Measurements from ENCODE around the gene EGR2.

EGR2 gene

DNA sequence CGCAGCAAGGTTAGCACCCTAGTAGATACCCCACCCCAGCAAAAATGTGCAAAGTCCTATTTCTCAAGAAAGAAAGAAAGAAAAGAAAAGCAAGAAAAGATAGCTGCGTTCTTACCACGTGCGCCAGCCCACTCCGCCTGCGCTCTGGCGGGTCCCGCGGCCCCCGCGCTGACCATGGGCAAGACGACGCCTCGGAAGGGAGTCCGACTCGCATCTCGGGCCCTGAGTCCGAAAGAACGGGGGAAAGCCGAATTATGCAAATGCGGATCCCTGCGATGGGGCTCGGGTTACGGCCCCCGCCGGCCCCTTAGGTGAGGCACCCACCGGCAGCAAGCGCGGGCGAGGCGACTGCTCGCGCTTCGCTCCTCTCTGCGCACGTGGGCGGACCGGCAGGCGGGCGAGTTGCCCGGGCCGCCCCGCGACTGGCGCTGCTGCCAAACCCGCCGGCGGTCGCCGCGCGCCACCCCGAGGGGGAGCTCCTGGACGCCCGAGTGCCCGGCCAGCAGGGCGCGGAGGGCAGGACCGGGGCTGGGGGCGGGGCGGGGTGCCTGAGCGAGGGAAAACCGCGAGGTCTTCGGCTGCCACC lies 2.4 kb upstream of the EGR2 start:
- DNase-seq, result peak in 19 of 56 donors; percentile 10 to 60 (median 26)

- peak in 33 of 56 donors; percentile 8 to 72 (median 34) for DNase-seq
These were observed 1.7 kb upstream of the EGR2 start for GRCh38 chr10:62817766-62818425.

- peak in 18 of 56 donors; percentile 20 to 61 (median 38) for DNase-seq
These were observed 1.1 kb upstream of the EGR2 start for GRCh38 chr10:62817121-62817765.

- no peak for DNase-seq
These were observed 163 bp downstream of the EGR2 start for GRCh38 chr10:62816076-62816330.

DNA sequence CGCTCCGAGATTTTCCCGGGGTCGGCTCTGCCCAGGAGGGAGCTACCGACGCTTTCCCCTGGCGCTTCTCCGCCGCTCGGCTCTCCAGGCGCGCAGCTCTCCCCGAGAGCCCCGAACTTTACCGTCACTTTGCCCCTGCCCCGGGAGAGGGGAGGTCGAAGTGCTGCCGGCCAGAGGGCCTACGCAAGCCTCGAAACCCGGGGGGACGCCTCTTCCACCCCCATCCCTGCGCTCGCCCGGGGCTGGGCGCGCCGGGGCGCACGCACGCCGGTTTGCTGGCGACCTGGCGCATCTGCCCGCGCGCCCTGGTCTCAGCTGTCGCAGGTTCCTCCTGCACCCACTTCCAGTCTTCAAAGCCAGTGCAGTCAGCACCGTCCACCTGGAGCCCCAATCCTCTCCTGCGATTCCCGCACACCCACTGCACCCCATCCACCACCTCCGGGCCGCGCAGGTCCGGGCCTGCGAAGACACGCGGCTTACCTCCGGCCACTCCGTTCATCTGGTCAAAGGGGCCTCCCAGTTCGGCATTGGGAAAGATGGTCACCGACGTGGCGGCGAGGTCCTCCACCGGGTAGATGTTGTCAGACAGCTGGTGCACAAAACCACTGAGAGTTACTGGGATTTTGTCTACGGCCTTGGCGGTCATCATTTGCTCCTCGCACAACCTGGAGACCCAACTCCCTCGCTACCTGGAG lies 638 bp downstream of the EGR2 start:
- DNase-seq, result no peak

GRCh38 chr10:62814756-62815380 lies 1.3 kb downstream of the EGR2 start:
- peak in 1 of 56 donors; percentile 11 for DNase-seq

GRCh38 chr10:62813981-62814380 lies 2.2 kb downstream of the EGR2 start:
- no peak for DNase-seq

DNA sequence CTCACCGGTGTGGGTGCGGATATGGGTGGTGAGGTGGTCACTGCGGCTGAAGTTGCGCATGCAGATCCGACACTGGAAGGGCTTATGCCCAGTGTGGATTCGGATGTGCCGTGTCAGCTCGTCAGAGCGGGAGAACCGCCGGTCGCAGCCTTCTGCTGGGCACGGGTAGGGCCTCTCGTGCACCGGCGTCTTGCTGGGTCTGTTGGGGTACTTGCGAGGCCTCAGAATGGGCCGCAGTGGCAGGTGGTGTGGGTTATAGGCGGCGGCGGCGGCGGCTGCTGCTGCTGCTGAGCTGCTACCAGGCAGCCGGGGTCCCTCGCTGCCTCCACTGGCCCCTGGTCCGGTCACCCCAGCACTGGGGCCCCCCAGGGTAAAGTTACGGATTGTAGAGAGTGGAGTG lies 2.7 kb downstream of the EGR2 start:
- no peak for DNase-seq

DNA sequence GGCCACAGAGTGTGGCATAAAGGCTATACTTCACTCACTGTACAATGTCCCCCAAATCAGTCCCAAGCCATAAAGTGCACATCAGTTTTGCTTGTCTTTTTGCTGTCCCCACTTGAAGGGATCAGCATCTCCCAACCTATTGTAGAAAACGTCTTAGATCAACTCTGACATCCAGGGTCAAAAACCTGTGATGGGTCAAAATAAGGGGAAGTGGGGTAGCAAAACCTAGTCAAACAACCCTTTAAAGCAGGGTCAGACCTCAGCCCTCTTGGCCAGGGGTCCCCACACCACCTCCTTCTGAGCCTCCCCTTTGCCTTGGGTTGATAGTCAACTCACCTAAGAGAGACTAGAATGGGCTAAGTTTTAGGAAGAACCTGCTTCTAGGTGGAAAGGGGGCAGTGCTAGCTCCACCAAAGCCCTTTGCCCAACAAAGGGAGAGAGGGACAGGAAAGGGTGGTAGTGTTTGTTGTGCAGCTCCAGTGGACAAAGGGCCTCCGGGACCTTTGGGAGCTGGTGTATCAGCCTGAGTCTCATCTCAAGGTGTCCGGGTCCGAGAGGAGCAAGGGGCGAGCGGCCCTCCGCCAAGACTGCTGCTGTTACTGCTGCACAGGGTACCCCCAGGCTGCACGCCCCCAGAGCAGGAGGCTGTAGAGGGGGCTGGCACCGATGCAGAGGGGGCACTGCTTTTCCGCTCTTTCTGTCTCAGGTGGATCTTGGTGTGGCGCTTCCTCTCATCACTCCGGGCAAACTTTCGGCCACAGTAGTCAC lies 3.3 kb downstream of the EGR2 start:
- DNase-seq, result no peak

- DNase-seq, result no peak
These were observed 4.8 kb downstream of the EGR2 start for GRCh38 chr10:62811159-62811875.

DNA sequence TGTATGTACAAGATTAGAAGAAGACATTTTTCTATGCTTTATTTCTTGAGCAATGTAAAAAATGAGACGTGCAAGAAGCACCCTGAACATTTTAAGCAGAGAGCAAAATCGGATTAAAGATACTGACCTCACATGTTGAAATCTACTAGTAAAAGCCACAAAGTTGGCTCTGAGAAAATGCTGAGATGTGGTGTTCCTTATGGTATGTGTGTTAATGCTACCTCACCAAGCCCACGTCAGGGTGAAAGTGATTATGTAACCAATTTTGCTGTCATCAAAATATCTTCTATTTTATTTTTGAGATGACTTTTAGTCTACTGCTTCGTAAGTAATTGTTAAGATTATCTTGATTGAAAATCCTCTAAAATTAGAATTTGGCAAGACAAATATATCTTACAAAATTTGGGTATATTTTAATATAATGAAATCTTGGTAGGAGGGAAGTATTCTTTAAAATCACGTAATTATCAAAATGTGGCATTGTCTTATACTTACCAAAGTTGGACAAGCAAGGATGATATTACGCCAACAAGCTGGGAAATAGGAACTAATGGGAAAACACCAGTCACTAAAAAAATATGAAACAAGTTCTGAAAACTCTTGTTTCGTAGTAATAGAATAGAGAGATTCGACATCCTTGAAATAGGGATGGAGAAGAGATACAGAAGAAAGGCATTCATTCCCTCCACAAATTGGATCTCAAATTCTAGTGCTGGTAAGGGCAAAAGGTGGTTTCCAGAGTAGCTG lies 5.8 kb downstream of the EGR2 start:
- DNase-seq, result no peak

- no peak for DNase-seq
These were observed 9.9 kb downstream of the EGR2 start for GRCh38 chr10:62806251-62806650.

DNA sequence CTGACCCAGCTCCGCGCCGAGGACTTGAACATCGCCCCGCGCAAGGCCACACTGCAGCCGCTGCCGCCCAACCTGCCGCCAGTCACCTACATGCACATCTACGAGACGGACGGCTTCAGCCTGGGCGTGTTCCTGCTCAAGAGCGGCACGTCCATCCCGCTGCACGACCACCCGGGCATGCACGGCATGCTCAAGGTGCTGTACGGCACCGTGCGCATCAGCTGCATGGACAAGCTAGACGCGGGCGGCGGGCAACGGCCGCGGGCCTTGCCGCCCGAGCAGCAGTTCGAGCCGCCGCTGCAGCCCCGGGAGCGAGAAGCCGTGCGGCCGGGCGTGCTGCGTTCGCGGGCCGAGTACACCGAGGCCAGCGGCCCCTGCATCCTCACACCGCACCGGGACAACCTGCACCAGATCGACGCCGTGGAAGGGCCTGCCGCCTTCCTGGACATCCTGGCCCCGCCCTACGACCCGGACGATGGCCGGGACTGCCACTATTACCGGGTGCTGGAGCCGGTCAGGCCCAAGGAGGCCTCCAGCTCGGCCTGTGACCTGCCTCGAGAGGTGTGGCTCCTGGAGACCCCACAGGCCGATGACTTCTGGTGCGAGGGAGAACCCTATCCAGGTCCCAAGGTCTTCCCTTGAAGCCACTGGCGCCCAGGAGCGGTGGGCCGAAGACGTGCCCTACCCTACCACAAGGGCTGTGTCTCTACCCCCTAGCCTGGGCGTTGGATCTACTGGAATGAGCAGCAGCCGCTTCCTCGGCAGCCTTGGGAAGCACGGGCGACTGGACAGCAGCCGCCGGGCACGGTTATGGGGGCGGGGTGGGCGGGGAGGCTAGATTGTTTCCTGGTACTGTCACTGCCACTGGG lies 10.7 kb downstream of the EGR2 start:
- DNase-seq, result peak in 20 of 56 donors; percentile 38 to 77 (median 55)

DNA sequence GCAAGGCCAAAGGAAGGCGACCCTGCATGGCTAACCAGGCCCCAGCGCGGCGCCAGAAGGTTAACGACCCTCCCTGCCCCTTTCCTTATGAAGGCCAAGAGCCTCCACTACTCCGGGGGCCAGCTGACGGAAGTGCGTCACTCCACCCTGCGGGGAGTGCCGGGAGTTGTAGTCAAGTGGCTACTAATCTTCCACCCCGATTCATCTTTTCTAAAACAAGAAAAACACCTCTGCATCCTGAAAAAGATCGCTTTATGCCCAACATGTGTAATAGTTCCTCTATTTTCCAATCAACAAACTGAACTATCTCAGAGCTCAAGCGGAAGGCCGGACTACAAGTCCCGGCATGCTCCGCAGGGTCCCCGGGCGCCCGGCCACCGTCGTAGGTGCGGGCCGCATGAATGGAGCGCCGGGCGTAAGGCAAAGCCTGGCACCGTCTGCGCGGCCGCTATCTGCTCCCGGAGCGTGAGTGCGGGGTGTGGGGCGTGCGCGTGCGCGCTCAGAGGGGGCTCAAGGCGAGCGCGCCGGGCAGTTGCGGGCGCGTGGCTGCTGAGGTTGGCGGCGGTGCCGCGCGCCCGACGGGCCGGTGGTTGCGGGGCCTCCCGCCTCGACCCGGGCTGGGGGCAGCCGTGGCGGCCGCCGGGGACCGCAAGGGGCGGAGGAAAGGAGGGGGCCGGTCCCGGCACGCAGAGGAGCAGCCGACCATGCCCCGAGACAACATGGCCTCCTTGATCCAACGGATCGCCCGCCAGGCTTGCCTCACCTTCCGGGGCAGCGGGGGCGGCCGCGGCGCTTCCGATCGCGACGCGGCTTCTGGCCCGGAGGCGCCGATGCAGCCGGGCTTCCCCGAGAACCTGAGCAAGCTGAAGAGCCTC lies 11.6 kb downstream of the EGR2 start, which contains the start of gene ADO:
Gene ADO, plus strand, starts transcription at position 365 of the 875 bp plus-strand sequence. Its CDS starts 340 bp downstream, at position 705.
- peak in 55 of 56 donors; percentile 59 to 94 (median 87) for DNase-seq

DNA sequence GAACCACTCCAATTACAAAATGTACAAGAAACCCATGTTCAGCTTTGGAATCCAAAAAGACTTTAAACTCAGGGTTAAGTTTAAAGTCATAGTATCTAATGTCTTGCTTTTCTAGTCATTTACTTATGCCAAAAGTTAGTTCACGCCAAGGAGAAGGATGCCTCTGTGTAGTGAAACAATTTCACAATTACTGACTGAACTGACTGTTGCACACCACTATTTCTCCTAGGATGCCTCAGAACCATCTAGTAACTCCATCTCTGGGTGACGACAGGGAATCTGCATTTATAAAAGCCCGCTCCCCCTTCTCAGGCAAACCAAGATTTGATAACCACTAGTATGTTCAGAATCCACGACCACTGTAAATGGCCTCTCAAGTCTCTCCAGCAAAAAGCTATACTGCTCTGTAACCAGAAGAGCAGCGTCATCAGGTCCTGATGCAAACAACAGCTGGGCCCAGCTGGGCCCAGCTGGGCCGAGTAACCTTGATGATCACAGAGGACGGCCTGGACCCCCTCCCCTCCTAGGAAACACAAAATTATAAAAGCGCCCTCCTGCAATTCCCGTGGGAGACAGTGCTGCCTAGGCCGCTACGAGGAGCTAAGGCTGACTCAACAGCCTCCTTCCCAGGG lies 12.3 kb downstream of the EGR2 start:
- no peak for DNase-seq

GRCh38 chr10:62801871-62802270 lies 14.3 kb downstream of the EGR2 start:
- DNase-seq, result no peak

DNA sequence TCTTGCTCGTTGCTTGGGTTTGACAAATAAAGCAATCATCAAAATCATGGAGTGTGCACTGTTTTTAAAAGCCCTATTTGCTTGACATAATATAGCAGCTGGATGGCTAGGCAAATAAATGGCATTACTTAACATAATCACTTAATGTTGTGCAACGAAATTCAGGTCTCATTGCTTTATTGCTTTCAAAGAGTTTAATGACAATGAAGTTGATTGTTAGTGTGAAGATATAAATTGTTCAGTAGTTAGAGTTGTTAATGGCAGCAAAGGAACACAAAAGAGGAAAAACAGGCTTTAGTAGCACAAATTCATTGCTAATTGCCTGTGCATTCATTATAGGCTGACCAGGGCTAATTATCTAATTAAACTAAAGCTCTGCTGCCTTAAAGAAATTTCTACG lies 19.3 kb downstream of the EGR2 start:
- DNase-seq, result no peak
